HepG2 (cell line): ENCODE measurements around the gene ADIPOR2. TPM values are rescaled to one million over a fixed set of nuclear protein-coding genes. Genes with fewer than 3 reads are reported as not detected.
A peak's percentile ranks its signal among the peaks of the same experiment; 100 is the strongest.

Source experiments
- BRD4 ChIP-seq: sonication (generic); formaldehyde crosslinking; IDR thresholded peaks from 2 replicates; pipeline ENCODE4 v1.4.0; 2020; ENCODE audit warnings: missing genetic modification reagents
- HNF4G ChIP-seq, 2 experiments: sonication (generic) in 1 of 2; formaldehyde crosslinking in 1 of 2; IDR thresholded peaks; 2 replicates each; pipeline versions ENCODE4 v1.4.0 to v1.6.1; 2011 to 2020; ENCODE audit warnings: borderline replicate concordance in 2 of 2, low read depth in 2 of 2, mild to moderate bottlenecking in 2 of 2, low read length in 1 of 2, missing genetic modification reagents in 1 of 2, moderate library complexity in 1 of 2
- KDM2A ChIP-seq: sonication (generic); formaldehyde crosslinking; IDR thresholded peaks from 2 replicates; pipeline ENCODE4 v1.4.0; 2020; ENCODE audit warnings: low read depth, missing genetic modification reagents, borderline replicate concordance
- MED1 ChIP-seq: sonication (generic); formaldehyde crosslinking; IDR thresholded peaks from 2 replicates; pipeline ENCODE4 v1.4.0; 2020; ENCODE audit warnings: missing genetic modification reagents
- PPARG ChIP-seq: conservative IDR thresholded peaks from 2 replicates; pipeline ENCODE4 v1.6.1; 2016; ENCODE audit warnings: missing biosample characterization, missing genetic modification reagents
- TBP ChIP-seq: sonication (generic); formaldehyde crosslinking; IDR thresholded peaks from 2 replicates; pipeline ENCODE4 v1.5.0; 2020; ENCODE audit warnings: missing genetic modification reagents
- TEF ChIP-seq: sonication (generic); formaldehyde crosslinking; IDR thresholded peaks from 2 replicates; pipeline ENCODE4 v1.5.0; 2020; ENCODE audit warnings: missing genetic modification reagents
- ZNF501 ChIP-seq: sonication (generic); formaldehyde crosslinking; IDR thresholded peaks from 2 replicates; pipeline ENCODE4 v1.5.1; 2020; ENCODE audit warnings: mild to moderate bottlenecking, moderate library complexity, missing genetic modification reagents
- polyA plus RNA-seq, 8 experiments: library from polyadenylated mRNA; depleted of rRNA in 3 of 8; stranded (reverse) in 7 of 8; unstranded in 1 of 8; fragments of >200 nt; fragmentation: Illumina TruSeq in 4 of 8; extraction: Trizol in 4 of 8; gene quantifications; 2 replicates each; pipeline versions ENCODE4 v1.2.1 to v1.2.3, GENCODE V29; 2011 to 2016; ENCODE audit warnings: low read depth in 4 of 8, missing spikeins in 1 of 8, mixed read lengths in 1 of 8; ENCODE audit not compliant: insufficient read depth in 1 of 8
- total RNA-seq, 5 experiments: library from RNA; depleted of rRNA; stranded (reverse); fragments of >200 nt; fragmentation: Illumina TruSeq; extraction: Trizol; gene quantifications; 2 replicates each; pipeline ENCODE4 v1.2.3, GENCODE V29; 2016; ENCODE audit warnings: low read depth in 1 of 5
- TF ChIP-seq, protein P1 (sequence below): sonication (generic); formaldehyde crosslinking; IDR thresholded peaks from 2 replicates; pipeline ENCODE4 v1.9.0; 2021; ENCODE audit warnings: mild to moderate bottlenecking, missing genetic modification reagents
- TF ChIP-seq, protein P2 (sequence below): IDR thresholded peaks from 2 replicates; pipeline ENCODE4 v1.6.1; 2016; ENCODE audit warnings: missing genetic modification reagents, missing compliant biosample characterization
- TF ChIP-seq, protein P3 (sequence below): sonication (generic); formaldehyde crosslinking; IDR thresholded peaks from 2 replicates; pipeline ENCODE4 v1.4.0; 2020; ENCODE audit warnings: missing genetic modification reagents
- TF ChIP-seq, protein P4 (sequence below): sonication (generic); formaldehyde crosslinking; IDR thresholded peaks from 2 replicates; pipeline ENCODE4 v1.9.0; 2021; ENCODE audit warnings: missing genetic modification reagents, borderline replicate concordance

Gene ADIPOR2
- total and polyA plus RNA-seq, 2 of the 13 experiments (the other 11 are each of a cell fraction or from before 2014, with no cell fraction given): 35.2 to 52.2 TPM

DNA sequence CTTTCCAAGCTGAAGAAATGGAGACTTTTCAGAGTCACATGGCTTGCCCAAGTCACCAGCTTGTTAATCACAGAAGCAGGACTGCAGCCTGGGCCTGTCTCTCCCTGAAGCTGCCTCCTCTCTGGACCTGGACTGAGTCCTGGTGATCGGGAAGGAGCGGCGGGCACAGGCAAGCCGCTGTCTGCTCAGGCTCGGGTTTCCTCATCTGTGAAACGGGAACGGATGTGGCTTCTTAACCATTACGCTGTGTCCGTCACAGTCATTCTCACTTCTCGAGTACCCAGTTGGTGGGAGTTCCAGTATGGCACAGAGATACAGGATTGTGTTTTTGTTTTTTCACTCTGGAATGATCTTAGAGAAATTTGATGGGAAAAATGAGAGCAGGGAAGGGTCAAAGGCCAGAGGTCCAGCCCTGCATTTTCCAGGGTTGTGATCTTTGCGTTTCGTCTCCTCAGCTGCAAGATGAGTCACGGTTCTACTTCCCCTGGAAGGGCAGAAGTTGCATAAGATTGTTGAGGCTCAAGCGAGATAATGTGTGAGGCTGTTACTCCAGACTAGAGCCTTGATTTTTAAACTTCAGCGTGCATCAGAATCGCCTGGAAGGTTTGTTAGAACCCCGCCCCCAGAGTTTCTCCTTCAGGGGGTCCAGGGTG, 121.9 kb downstream of the ADIPOR2 start (continued):
- TF ChIP-seq BRD4 (peak; percentile 41; the same call in 1 of the 2 replicates), TEF (peak; percentile 96), TBP (CRISPR knock-in tag) (no peak), HNF4G (IDR thresholded peaks at IDR 0.05; ENCODE audit: borderline replicate concordance, low read depth, low read length) (peak; percentile 72; the same call in 1 of the 2 replicates), HNF4G (CRISPR knock-in tag; IDR thresholded peaks at IDR 0.05; ENCODE audit: borderline replicate concordance, low read depth) (peak; percentile 65; the same call in 1 of the 2 replicates), KDM2A (CRISPR knock-in tag) (peak; percentile 50), MED1 (CRISPR knock-in tag) (peak; percentile 91), PPARG (peak; percentile 40; the same call in 1 of the 2 replicates), ZNF501 (CRISPR knock-in tag) (peak; percentile 31; the same call in 1 of the 2 replicates)
- TF ChIP-seq, protein P1, sequence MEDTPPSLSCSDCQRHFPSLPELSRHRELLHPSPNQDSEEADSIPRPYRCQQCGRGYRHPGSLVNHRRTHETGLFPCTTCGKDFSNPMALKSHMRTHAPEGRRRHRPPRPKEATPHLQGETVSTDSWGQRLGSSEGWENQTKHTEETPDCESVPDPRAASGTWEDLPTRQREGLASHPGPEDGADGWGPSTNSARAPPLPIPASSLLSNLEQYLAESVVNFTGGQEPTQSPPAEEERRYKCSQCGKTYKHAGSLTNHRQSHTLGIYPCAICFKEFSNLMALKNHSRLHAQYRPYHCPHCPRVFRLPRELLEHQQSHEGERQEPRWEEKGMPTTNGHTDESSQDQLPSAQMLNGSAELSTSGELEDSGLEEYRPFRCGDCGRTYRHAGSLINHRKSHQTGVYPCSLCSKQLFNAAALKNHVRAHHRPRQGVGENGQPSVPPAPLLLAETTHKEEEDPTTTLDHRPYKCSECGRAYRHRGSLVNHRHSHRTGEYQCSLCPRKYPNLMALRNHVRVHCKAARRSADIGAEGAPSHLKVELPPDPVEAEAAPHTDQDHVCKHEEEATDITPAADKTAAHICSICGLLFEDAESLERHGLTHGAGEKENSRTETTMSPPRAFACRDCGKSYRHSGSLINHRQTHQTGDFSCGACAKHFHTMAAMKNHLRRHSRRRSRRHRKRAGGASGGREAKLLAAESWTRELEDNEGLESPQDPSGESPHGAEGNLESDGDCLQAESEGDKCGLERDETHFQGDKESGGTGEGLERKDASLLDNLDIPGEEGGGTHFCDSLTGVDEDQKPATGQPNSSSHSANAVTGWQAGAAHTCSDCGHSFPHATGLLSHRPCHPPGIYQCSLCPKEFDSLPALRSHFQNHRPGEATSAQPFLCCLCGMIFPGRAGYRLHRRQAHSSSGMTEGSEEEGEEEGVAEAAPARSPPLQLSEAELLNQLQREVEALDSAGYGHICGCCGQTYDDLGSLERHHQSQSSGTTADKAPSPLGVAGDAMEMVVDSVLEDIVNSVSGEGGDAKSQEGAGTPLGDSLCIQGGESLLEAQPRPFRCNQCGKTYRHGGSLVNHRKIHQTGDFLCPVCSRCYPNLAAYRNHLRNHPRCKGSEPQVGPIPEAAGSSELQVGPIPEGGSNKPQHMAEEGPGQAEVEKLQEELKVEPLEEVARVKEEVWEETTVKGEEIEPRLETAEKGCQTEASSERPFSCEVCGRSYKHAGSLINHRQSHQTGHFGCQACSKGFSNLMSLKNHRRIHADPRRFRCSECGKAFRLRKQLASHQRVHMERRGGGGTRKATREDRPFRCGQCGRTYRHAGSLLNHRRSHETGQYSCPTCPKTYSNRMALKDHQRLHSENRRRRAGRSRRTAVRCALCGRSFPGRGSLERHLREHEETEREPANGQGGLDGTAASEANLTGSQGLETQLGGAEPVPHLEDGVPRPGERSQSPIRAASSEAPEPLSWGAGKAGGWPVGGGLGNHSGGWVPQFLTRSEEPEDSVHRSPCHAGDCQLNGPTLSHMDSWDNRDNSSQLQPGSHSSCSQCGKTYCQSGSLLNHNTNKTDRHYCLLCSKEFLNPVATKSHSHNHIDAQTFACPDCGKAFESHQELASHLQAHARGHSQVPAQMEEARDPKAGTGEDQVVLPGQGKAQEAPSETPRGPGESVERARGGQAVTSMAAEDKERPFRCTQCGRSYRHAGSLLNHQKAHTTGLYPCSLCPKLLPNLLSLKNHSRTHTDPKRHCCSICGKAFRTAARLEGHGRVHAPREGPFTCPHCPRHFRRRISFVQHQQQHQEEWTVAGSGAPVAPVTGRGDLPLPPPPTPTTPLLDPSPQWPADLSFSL: peak; percentile 23; the same call in 1 of the 2 replicates
- TF ChIP-seq, protein P2, sequence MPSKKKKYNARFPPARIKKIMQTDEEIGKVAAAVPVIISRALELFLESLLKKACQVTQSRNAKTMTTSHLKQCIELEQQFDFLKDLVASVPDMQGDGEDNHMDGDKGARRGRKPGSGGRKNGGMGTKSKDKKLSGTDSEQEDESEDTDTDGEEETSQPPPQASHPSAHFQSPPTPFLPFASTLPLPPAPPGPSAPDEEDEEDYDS (CRISPR knock-in tag): 0 out of 2 replicates have a peak, but pooled peaks have one; percentile 21
- TF ChIP-seq, protein P3, sequence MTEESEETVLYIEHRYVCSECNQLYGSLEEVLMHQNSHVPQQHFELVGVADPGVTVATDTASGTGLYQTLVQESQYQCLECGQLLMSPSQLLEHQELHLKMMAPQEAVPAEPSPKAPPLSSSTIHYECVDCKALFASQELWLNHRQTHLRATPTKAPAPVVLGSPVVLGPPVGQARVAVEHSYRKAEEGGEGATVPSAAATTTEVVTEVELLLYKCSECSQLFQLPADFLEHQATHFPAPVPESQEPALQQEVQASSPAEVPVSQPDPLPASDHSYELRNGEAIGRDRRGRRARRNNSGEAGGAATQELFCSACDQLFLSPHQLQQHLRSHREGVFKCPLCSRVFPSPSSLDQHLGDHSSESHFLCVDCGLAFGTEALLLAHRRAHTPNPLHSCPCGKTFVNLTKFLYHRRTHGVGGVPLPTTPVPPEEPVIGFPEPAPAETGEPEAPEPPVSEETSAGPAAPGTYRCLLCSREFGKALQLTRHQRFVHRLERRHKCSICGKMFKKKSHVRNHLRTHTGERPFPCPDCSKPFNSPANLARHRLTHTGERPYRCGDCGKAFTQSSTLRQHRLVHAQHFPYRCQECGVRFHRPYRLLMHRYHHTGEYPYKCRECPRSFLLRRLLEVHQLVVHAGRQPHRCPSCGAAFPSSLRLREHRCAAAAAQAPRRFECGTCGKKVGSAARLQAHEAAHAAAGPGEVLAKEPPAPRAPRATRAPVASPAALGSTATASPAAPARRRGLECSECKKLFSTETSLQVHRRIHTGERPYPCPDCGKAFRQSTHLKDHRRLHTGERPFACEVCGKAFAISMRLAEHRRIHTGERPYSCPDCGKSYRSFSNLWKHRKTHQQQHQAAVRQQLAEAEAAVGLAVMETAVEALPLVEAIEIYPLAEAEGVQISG (CRISPR knock-in tag): 0 out of 2 replicates have a peak, but pooled peaks have one; percentile 31
- TF ChIP-seq, protein P4, sequence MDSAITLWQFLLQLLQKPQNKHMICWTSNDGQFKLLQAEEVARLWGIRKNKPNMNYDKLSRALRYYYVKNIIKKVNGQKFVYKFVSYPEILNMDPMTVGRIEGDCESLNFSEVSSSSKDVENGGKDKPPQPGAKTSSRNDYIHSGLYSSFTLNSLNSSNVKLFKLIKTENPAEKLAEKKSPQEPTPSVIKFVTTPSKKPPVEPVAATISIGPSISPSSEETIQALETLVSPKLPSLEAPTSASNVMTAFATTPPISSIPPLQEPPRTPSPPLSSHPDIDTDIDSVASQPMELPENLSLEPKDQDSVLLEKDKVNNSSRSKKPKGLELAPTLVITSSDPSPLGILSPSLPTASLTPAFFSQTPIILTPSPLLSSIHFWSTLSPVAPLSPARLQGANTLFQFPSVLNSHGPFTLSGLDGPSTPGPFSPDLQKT (CRISPR knock-in tag): no peak
